Endodermal cell (in vitro differentiated cells): ENCODE data around the gene NPFFR2. TPM values are rescaled to one million over a fixed set of nuclear protein-coding genes. Genes with fewer than 3 reads are reported as not detected.
A peak's percentile ranks its signal among the peaks of the same experiment; 100 is the strongest.
"Not testable (repeated sequence)": the region's sequence is repeated elsewhere in the genome, so short reads cannot be mapped to it uniquely, and the experiment has no call there.

ENCODE experiments used
- DNase-seq: peaks from one replicate; pipeline ENCODE4 v3.0.0-alpha.2; 2017
- H3K27ac ChIP-seq: 2 replicates; pipeline ENCODE4 v1.5.1; 2013; ENCODE audit warnings: mild to moderate bottlenecking, low read depth, low read length, moderate library complexity
- H3K27me3 ChIP-seq: 2 replicates; pipeline ENCODE4 v1.6.1; 2013; ENCODE audit warnings: mild to moderate bottlenecking, low read length, moderate library complexity; ENCODE audit not compliant: insufficient read depth, control insufficient read depth, poor library complexity, severe bottlenecking
- H3K36me3 ChIP-seq: 2 replicates; pipeline ENCODE4 v1.7.0; 2013; ENCODE audit warnings: mild to moderate bottlenecking, low read length, moderate library complexity; ENCODE audit not compliant: control insufficient read depth, insufficient read depth
- H3K4me1 ChIP-seq: one replicate; pipeline ENCODE4 v1.7.0; 2013; ENCODE audit warnings: low read length; ENCODE audit not compliant: control insufficient read depth, insufficient read depth
- H3K4me3 ChIP-seq: 2 replicates; pipeline ENCODE4 v1.5.1; 2013; ENCODE audit warnings: mild to moderate bottlenecking, low read length, moderate library complexity
- H3K9ac ChIP-seq: 2 replicates; pipeline ENCODE4 v1.6.1; 2013; ENCODE audit warnings: mild to moderate bottlenecking, low read length, moderate library complexity; ENCODE audit not compliant: poor library complexity, severe bottlenecking; ENCODE audit errors: extremely low read depth
- H3K9me3 ChIP-seq: 2 replicates; pipeline ENCODE4 v1.6.1; 2013; ENCODE audit warnings: mild to moderate bottlenecking, low read length, moderate library complexity; ENCODE audit not compliant: control insufficient read depth
- H3K27ac Mint-ChIP-seq: 2 replicates; pipeline ENCODE4 v1.8.0; 2020; ENCODE audit warnings: mixed read lengths
- H3K27me3 Mint-ChIP-seq: 2 replicates; pipeline ENCODE4 v1.8.0; 2021; ENCODE audit warnings: mild to moderate bottlenecking, mixed read lengths; ENCODE audit not compliant: insufficient read depth
- H3K36me3 Mint-ChIP-seq: 2 replicates; pipeline ENCODE4 v1.8.0; 2020; ENCODE audit warnings: low read depth, mixed read lengths
- H3K4me1 Mint-ChIP-seq: 2 replicates; pipeline ENCODE4 v1.8.0; 2020; ENCODE audit warnings: mixed read lengths
- H3K4me3 Mint-ChIP-seq: 2 replicates; pipeline ENCODE4 v1.8.0; 2020; ENCODE audit warnings: mild to moderate bottlenecking, moderate library complexity, mixed read lengths
- H3K9me3 Mint-ChIP-seq: 2 replicates; pipeline ENCODE4 v1.8.0; 2020; ENCODE audit warnings: mild to moderate bottlenecking, mixed read lengths
- WGBS, 2 experiments: methylation state at CpG; one replicate each; pipeline versions ENCODE4 v1.1.5 to v1.1.7; 2013; ENCODE audit warnings: missing lambda C conversion rate in 2 of 2, mixed read lengths in 1 of 2; ENCODE audit not compliant: insufficient coverage in 1 of 2, insufficient read length in 1 of 2; 5-methylcytosine and 5-hydroxymethylcytosine counted together
- total RNA-seq, 2 donors: library from RNA; stranded (reverse); fragmentation: NEBNext Ultra II Directional in 1 of 2; extraction: Animal tissue kit (Norgen Biotek cat#: 25700) in 1 of 2; gene quantifications; 2 replicates in 1 of 2; 3 replicates in 1 of 2; pipeline ENCODE4 v1.2.1, GENCODE V29; 2021
- TF ChIP-seq, protein P1 (sequence below): fragments of 200-600 bp; sonication (generic); conservative IDR thresholded peaks from 2 replicates; pipeline ENCODE4 v1.5.0; 2021; ENCODE audit warnings: antibody characterized with exemption, mild to moderate bottlenecking

Gene NPFFR2
- total RNA-seq, 2 donors from 2014 or later: 0.29 to 1.5 TPM

GRCh38 chr4:72084587-72085011, 52.8 kb downstream of the NPFFR2 start:
- no peak for DNase-seq
- no peaks in the 10 kb centered on the region for H3K27me3 Mint-ChIP-seq
- no peak overlapping the region for H3K27ac ChIP-seq
- no peaks in the 10 kb centered on the region for H3K36me3 Mint-ChIP-seq
- no peak overlapping the region for H3K9ac ChIP-seq
- no peak overlapping the region for H3K4me3 Mint-ChIP-seq
- H3K4me3 ChIP-seq: no peak overlapping the region
- no peaks in the 10 kb centered on the region for H3K27me3 ChIP-seq
- no peaks in the 10 kb centered on the region for H3K9me3 Mint-ChIP-seq
- no peaks in the 10 kb centered on the region for H3K4me1 ChIP-seq
- H3K9me3 ChIP-seq: no peaks in the 10 kb centered on the region
- 74 to 88% methylated on average over 3 of the region's 3 CpGs for WGBS, 2 experiments
- no peaks in the 10 kb centered on the region for H3K4me1 Mint-ChIP-seq
- no peaks in the 10 kb centered on the region for H3K36me3 ChIP-seq
- TF ChIP-seq, protein P1, sequence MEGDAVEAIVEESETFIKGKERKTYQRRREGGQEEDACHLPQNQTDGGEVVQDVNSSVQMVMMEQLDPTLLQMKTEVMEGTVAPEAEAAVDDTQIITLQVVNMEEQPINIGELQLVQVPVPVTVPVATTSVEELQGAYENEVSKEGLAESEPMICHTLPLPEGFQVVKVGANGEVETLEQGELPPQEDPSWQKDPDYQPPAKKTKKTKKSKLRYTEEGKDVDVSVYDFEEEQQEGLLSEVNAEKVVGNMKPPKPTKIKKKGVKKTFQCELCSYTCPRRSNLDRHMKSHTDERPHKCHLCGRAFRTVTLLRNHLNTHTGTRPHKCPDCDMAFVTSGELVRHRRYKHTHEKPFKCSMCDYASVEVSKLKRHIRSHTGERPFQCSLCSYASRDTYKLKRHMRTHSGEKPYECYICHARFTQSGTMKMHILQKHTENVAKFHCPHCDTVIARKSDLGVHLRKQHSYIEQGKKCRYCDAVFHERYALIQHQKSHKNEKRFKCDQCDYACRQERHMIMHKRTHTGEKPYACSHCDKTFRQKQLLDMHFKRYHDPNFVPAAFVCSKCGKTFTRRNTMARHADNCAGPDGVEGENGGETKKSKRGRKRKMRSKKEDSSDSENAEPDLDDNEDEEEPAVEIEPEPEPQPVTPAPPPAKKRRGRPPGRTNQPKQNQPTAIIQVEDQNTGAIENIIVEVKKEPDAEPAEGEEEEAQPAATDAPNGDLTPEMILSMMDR: no peak
- H3K27ac Mint-ChIP-seq: no peak overlapping the region

DNA sequence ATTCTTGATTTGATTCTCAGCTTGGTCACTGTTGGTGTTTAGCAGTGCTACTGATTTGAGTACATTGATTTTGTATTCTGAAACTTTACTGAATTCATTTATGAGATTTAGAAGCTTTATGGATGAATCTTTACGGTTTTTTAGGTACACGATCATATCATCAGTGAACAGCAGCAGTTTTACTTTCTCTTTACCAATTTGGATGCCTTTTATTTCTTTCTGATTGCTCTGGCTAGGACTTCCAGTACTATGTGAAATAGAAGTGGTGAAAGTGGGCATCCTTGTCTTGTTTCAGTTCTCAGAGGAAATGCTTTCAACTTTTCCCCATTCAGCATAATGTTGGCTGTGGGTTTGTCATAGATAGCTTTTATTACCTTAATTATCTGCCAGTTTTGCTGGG, 58.8 kb downstream of the NPFFR2 start:
- not testable (repeated sequence) for H3K36me3 Mint-ChIP-seq, DNase-seq, H3K27me3 ChIP-seq, H3K27me3 Mint-ChIP-seq, H3K4me3 Mint-ChIP-seq, H3K27ac Mint-ChIP-seq, H3K36me3 ChIP-seq, H3K9me3 ChIP-seq, H3K4me1 Mint-ChIP-seq, H3K27ac ChIP-seq, H3K4me3 ChIP-seq, H3K4me1 ChIP-seq, H3K9ac ChIP-seq, H3K9me3 Mint-ChIP-seq
- 100% methylated on average over 2 of the region's 2 CpGs for WGBS, 2 experiments

GRCh38 chr4:72094059-72094797, 62.4 kb downstream of the NPFFR2 start:
- H3K4me1 ChIP-seq: no peaks in the 10 kb centered on the region
- no peaks in the 10 kb centered on the region for H3K36me3 Mint-ChIP-seq

More at GRCh38 chr4:72094059-72094797, 62.4 kb downstream of the NPFFR2 start:
- Mint-ChIP-seq H3K27ac (peak overlapping the region; percentile 65), H3K4me1 (peaks cover 6% of the 10 kb centered on the region), H3K27me3 (no peaks in the 10 kb centered on the region), H3K4me3 (no peak overlapping the region), H3K9me3 (no peaks in the 10 kb centered on the region)
- Histone ChIP-seq H3K9me3 (no peaks in the 10 kb centered on the region), H3K27me3 (no peaks in the 10 kb centered on the region), H3K9ac (no peak overlapping the region), H3K27ac (no peak overlapping the region), H3K36me3 (no peaks in the 10 kb centered on the region), H3K4me3 (no peak overlapping the region)
- TF ChIP-seq, protein P1: no peak
- DNase-seq: no peak
- WGBS, 2 experiments: 91 to 95% methylated on average over 3 to 5 of the region's 5 CpGs
